CD4-positive, alpha-beta memory T cell (primary cell): ENCODE results near the gene LMTK2. TPM values are rescaled to one million over a fixed set of nuclear protein-coding genes. Genes with fewer than 3 reads are reported as not detected.

Experiments
- CTCF ChIA-PET: fragments of 350-600 bp; sonication (Branson Sonifier 250); formaldehyde crosslinking; loops from one replicate; lab custom pipeline; 2021; ENCODE audit warnings: inconsistent platforms; ENCODE audit not compliant: partially characterized antibody; lab: Charles Lee
- POLR2A ChIA-PET: fragments of 350-600 bp; sonication (Branson Sonifier 250); formaldehyde crosslinking; loops from one replicate; lab custom pipeline; 2021; ENCODE audit not compliant: partially characterized antibody; lab: Charles Lee
- DNase-seq, 5 donors: peaks; one replicate each; pipeline versions ENCODE4 v3.0.0 to v3.0.0-alpha.2; 2020 to 2022; ENCODE audit warnings: mixed read lengths in 1 of 5
- H3K27ac ChIP-seq: one replicate; pipeline ENCODE4 v1.7.0; 2013; ENCODE audit warnings: low read depth, low read length
- H3K27me3 ChIP-seq: 2 replicates; pipeline ENCODE4 v1.7.0; 2013; ENCODE audit warnings: mild to moderate bottlenecking, low read length, moderate library complexity; ENCODE audit not compliant: insufficient read depth
- H3K36me3 ChIP-seq: 2 replicates; pipeline ENCODE4 v1.7.0; 2013; ENCODE audit warnings: mild to moderate bottlenecking, low read length, moderate library complexity; ENCODE audit not compliant: insufficient read depth
- H3K4me1 ChIP-seq: 2 replicates; pipeline ENCODE4 v1.7.0; 2013; ENCODE audit warnings: mild to moderate bottlenecking, low read length, moderate library complexity; ENCODE audit not compliant: insufficient read depth
- H3K4me3 ChIP-seq, 2 donors: one replicate each; pipeline ENCODE4 v1.7.0; 2013; ENCODE audit warnings: low read length in 2 of 2, mild to moderate bottlenecking in 1 of 2
- H3K9me3 ChIP-seq, 2 donors: one replicate each; pipeline ENCODE4 v1.7.0; 2013; ENCODE audit warnings: low read length in 2 of 2, control low read depth in 1 of 2; ENCODE audit not compliant: control insufficient read depth in 1 of 2
- H3K27ac Mint-ChIP-seq, 7 donors: one replicate each; pipeline ENCODE4 v1.8.0; 2020 to 2021; ENCODE audit warnings: mixed read lengths in 7 of 7, mild to moderate bottlenecking in 6 of 7, inconsistent platforms in 3 of 7, moderate library complexity in 3 of 7
- H3K27me3 Mint-ChIP-seq, 2 donors: one replicate each; pipeline ENCODE4 v1.8.0; 2020 to 2021; ENCODE audit warnings: mixed read lengths in 2 of 2
- H3K36me3 Mint-ChIP-seq, 2 donors: one replicate each; pipeline ENCODE4 v1.8.0; 2020 to 2021; ENCODE audit warnings: mixed read lengths in 2 of 2, inconsistent platforms in 1 of 2, mild to moderate bottlenecking in 1 of 2
- H3K4me1 Mint-ChIP-seq, 4 donors: one replicate each; pipeline ENCODE4 v1.8.0; 2020 to 2021; ENCODE audit warnings: mixed read lengths in 4 of 4, mild to moderate bottlenecking in 1 of 4
- H3K4me3 Mint-ChIP-seq, 8 donors: one replicate each; pipeline ENCODE4 v1.8.0; 2020 to 2021; ENCODE audit warnings: mixed read lengths in 8 of 8, mild to moderate bottlenecking in 7 of 8, moderate library complexity in 6 of 8, inconsistent platforms in 3 of 8
- H3K9me3 Mint-ChIP-seq, 8 donors: one replicate each; pipeline ENCODE4 v1.8.0; 2020 to 2021; ENCODE audit warnings: mixed read lengths in 8 of 8, mild to moderate bottlenecking in 5 of 8, inconsistent platforms in 3 of 8, moderate library complexity in 1 of 8
- intact Hi-C: fragments of 100-400 bp; cut with micrococcal nuclease; formaldehyde crosslinking; loops from one replicate; pipeline ENCODE4 v1.15.1; 2023
- polyA plus RNA-seq, 2 donors: library from polyadenylated mRNA; unstranded; fragments of 300-500 nt; fragmentation: Illumina TruSeq; gene quantifications; one replicate each; pipeline ENCODE4 v1.2.3, GENCODE V29; 2021
- total RNA-seq, 2 experiments: library from RNA; stranded (reverse); gene quantifications; one replicate each; pipeline ENCODE4 v1.2.3, GENCODE V29; 2021

The LMTK2 gene
- total and polyA plus RNA-seq, 4 experiments from 2014 or later = 0.76 to 26.6 (median 13.7) TPM

DNA sequence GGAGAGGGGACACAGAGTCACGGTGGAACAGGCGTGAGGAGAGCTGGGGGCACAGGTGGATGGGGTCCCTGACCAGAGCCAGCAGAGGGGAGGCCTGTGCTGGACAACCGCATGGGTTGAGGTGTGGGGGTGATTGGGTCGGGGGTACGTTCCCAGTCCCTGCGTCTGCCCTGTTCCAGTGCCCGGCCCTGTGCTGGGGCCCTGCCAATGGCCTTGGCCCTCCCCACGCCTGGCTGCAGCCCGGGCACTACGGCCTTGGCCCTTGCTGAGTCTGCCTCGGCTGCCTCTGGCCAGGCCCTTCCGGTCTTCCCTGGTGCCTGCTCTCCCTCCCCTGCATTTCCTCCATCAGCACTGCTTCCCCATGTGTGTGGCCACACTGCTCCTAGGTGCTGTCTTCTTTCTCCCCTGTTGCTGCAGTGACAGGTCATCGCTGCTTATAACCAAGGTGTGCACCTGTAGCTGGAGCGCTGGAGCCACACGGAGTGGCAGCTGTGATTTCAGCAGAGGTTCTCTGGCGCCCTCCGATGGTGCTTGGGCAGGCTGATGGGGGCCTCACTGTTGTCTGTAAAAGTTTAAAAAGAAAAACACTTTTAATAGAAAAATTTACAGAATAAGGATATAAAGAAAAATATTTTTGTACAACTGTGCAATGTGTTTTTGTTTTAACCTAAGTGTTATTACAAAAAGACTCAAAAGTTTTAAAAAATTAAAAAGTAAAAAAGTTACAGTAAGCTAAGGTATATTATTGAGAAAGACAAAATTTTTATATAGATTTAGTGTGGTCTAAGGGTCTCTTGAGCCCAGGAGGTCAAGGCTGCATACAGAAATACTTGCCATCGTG, 59.4 kb downstream of the LMTK2 start:
- no peaks in the 10 kb centered on the region for H3K9me3 Mint-ChIP-seq
- H3K27ac Mint-ChIP-seq = peak overlapping the region in 1 of 7 donors; percentile 75
- Histone ChIP-seq H3K4me1 (no peaks in the 10 kb centered on the region), H3K36me3 (no peaks in the 10 kb centered on the region), H3K27me3 (no peaks in the 10 kb centered on the region), H3K4me3 (no peak overlapping the region), H3K27ac (no peak overlapping the region), H3K9me3 (no peaks in the 10 kb centered on the region)
- ChIA-PET CTCF (interaction anchor here (1.2 to 14.2 kb wide), 6 partner anchors 10 to 146 kb away, joined by 3 to 331 read pairs (median 25); partner anchors contain the start of gene LMTK2), POLR2A (no interaction called here)
- no peaks in the 10 kb centered on the region for H3K27me3 Mint-ChIP-seq
- DNase-seq = peak in 4 of 5 donors; percentile 28 to 37 (median 34)
- intact Hi-C loops = loop anchor here (5.0 kb wide), 1 partner anchor 199 kb away; no protein-coding TSS in a partner anchor
- no peak overlapping the region for H3K4me3 Mint-ChIP-seq
- H3K36me3 Mint-ChIP-seq = peaks cover 0 to 10% of the 10 kb centered on the region in 2 donors
- peaks cover 7 to 11% (median 9%) of the 10 kb centered on the region in 4 donors for H3K4me1 Mint-ChIP-seq

DNA sequence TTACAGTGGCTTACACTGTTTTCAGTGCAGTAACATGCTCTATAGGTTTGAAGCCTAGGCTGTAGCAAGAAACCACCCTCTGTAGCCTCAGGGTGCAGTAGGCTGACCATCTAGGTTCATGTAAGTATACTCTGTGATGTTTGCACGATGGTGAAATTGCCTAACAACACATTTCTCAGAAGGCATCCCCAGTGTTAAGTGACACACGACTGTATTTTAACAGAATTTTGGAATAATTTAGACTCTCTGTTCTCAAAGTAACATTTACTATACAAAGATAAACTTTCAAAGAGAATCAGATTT, 60.0 kb downstream of the LMTK2 start:
- H3K9me3 Mint-ChIP-seq = no peaks in the 10 kb centered on the region
- Histone ChIP-seq H3K9me3 (no peaks in the 10 kb centered on the region), H3K27ac (no peak overlapping the region), H3K4me1 (no peaks in the 10 kb centered on the region), H3K36me3 (no peaks in the 10 kb centered on the region), H3K4me3 (no peak overlapping the region), H3K27me3 (no peaks in the 10 kb centered on the region)
- intact Hi-C loops = loop anchor here (5.0 kb wide), 1 partner anchor 199 kb away; no protein-coding TSS in a partner anchor
- no peak for DNase-seq
- H3K36me3 Mint-ChIP-seq = peaks cover 4 to 16% of the 10 kb centered on the region in 2 donors
- no peak overlapping the region for H3K4me3 Mint-ChIP-seq
- CTCF ChIA-PET = interaction anchor here (0.7 to 14.2 kb wide), 7 partner anchors 10 to 146 kb away, joined by 3 to 331 read pairs (median 6); partner anchors contain the start of gene LMTK2
- H3K27me3 Mint-ChIP-seq = no peaks in the 10 kb centered on the region
- H3K4me1 Mint-ChIP-seq = peaks cover 7 to 11% (median 9%) of the 10 kb centered on the region in 4 donors
- POLR2A ChIA-PET = no interaction called here
- no peak overlapping the region for H3K27ac Mint-ChIP-seq

DNA sequence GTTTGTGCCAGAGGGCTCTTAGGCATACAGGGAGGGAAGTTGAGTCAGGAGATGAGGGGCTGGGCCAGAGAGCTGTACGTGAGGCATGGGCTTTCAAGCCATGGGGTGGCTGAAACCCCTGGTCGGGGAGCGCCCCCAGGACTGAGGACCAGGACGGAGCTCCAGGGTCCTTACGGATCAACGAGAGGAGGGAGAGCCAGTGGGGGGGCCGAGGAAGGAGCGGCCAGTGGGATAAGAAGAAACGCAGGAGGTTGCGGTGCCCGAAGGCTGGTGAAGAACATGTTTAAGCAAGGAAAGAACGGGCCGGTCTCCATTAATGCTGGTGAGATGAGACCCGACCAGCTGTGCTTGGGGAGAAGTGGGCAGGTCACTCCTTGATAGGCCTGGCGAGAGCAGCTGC, 61.0 kb downstream of the LMTK2 start:
- ChIA-PET CTCF (interaction anchor here (1.1 to 14.2 kb wide), 13 partner anchors 9 to 165 kb away, joined by 3 to 331 read pairs (median 9); partner anchors contain the start of gene LMTK2), POLR2A (interaction anchor here (1.3 kb wide), 1 partner anchor 145 kb away, joined by 3 read pairs; no protein-coding TSS in a partner anchor)
- Histone ChIP-seq H3K4me1 (no peaks in the 10 kb centered on the region), H3K27ac (no peak overlapping the region), H3K9me3 (no peaks in the 10 kb centered on the region), H3K36me3 (no peaks in the 10 kb centered on the region), H3K27me3 (no peaks in the 10 kb centered on the region), H3K4me3 (no peak overlapping the region)
- Mint-ChIP-seq H3K9me3 (no peaks in the 10 kb centered on the region), H3K4me1 (peaks cover 6 to 11% (median 9%) of the 10 kb centered on the region in 4 donors), H3K27ac (peak overlapping the region in 2 of 7 donors; percentile 18 to 57), H3K36me3 (peaks cover 7 to 21% of the 10 kb centered on the region in 2 donors), H3K27me3 (no peaks in the 10 kb centered on the region), H3K4me3 (no peak overlapping the region)
- DNase-seq = no peak
- intact Hi-C loops = loop anchor here (1.0 to 5.0 kb wide), 3 partner anchors 61 to 200 kb away; partner anchors contain the start of gene LMTK2

DNA sequence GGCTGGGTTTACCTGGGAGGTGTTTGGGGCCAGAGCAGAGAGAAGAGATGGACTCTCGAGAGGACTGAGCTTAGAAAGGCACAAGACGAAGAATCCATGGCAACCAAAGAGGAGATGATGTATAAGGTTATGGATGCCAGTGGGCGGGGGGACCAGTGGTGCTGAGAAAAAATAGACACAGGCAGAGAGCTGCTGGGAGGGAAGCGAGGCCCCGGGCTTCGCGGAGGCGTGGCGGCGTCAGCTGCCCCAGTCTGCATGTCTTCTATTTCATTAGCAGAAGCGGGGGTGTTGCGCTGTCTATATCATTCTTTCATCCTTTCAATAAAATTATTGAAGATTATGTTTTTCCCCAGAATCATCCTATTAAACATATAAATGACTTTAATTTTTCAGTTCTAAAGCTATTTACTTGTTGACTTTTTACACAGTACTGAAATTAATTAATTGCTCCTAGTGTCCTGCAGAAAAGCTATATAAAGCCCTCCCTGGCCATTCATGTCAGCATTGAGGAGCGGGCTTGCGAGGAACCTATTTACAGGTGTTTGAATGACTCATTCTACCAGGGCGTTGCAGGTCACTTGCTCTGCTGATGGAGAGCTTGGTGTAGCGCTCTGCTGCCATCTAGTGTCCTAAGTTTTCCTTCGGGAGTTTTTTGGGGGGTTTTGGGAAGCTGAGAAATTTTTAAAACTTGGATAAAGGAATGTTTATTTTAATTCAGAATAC, 61.7 kb downstream of the LMTK2 start:
- H3K36me3 ChIP-seq = no peaks in the 10 kb centered on the region
- Mint-ChIP-seq H3K4me1 (peaks cover 4 to 11% (median 9%) of the 10 kb centered on the region in 4 donors), H3K27ac (peak overlapping the region in 1 of 7 donors; percentile 57), H3K4me3 (no peak overlapping the region), H3K27me3 (no peaks in the 10 kb centered on the region), H3K9me3 (no peaks in the 10 kb centered on the region), H3K36me3 (peaks cover 7 to 21% of the 10 kb centered on the region in 2 donors)
- H3K4me3 ChIP-seq = no peak overlapping the region
- no peaks in the 10 kb centered on the region for H3K4me1 ChIP-seq
- POLR2A ChIA-PET = interaction anchor here (0.7 to 1.3 kb wide), 2 partner anchors 22 to 146 kb away, joined by 3 to 4 read pairs; no protein-coding TSS in a partner anchor
- H3K27me3 ChIP-seq = no peaks in the 10 kb centered on the region
- H3K9me3 ChIP-seq = no peaks in the 10 kb centered on the region
- intact Hi-C loops = loop anchor here (1.0 to 5.0 kb wide), 3 partner anchors 62 to 201 kb away; partner anchors contain the start of gene LMTK2
- peak; percentile 48 to 72 (median 54) for DNase-seq
- CTCF ChIA-PET = interaction anchor here (0.6 to 14.2 kb wide), 37 partner anchors 9 to 233 kb away, joined by 3 to 331 read pairs (median 6); partner anchors contain the start of genes BAIAP2L1 and LMTK2
- H3K27ac ChIP-seq = no peak overlapping the region

GRCh38 chr7:98168904-98169621, 62.4 kb downstream of the LMTK2 start:
- intact Hi-C loops = loop anchor here (1.0 to 5.0 kb wide), 3 partner anchors 63 to 202 kb away; partner anchors contain the start of gene LMTK2
- no peaks in the 10 kb centered on the region for H3K36me3 ChIP-seq
- H3K9me3 ChIP-seq = no peaks in the 10 kb centered on the region
- Mint-ChIP-seq H3K36me3 (peaks cover 7 to 21% of the 10 kb centered on the region in 2 donors), H3K4me3 (no peak overlapping the region), H3K27me3 (no peaks in the 10 kb centered on the region), H3K4me1 (peaks cover 4 to 11% (median 9%) of the 10 kb centered on the region in 4 donors), H3K27ac (no peak overlapping the region), H3K9me3 (no peaks in the 10 kb centered on the region)
- no peak overlapping the region for H3K4me3 ChIP-seq
- CTCF ChIA-PET = interaction anchor here (0.6 to 14.2 kb wide), 35 partner anchors 10 to 232 kb away, joined by 3 to 331 read pairs (median 7); partner anchors contain the start of genes BAIAP2L1 and LMTK2
- no peaks in the 10 kb centered on the region for H3K27me3 ChIP-seq
- POLR2A ChIA-PET = interaction anchor here (0.7 kb wide), 1 partner anchor 23 kb away, joined by 4 read pairs; no protein-coding TSS in a partner anchor
- H3K27ac ChIP-seq = no peak overlapping the region
- no peak for DNase-seq
- no peaks in the 10 kb centered on the region for H3K4me1 ChIP-seq

DNA sequence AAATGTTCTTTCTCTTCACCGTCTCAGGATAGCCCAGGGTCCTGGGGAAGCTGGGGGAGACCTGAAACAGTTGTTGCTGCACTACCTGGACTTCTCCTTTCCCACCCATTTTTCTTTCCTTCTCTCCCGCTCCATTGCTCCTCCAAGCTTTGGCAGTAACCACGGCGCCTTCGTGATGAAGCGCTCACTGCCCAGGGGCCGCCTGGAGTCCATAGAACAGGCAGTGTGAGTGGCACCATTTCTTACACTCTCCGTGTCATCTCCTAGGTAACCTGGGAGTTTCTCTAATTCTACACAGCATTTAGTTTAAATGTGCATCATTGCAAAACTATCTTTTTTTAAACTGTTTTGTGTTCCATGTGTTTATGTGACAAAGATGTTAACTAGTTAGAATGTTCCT, 64.3 kb downstream of the LMTK2 start:
- H3K9me3 ChIP-seq = no peaks in the 10 kb centered on the region
- H3K36me3 ChIP-seq = peaks cover 8% of the 10 kb centered on the region
- Mint-ChIP-seq H3K9me3 (no peaks in the 10 kb centered on the region), H3K4me3 (no peak overlapping the region), H3K4me1 (peaks cover 2 to 9% (median 7%) of the 10 kb centered on the region in 4 donors), H3K27me3 (no peaks in the 10 kb centered on the region), H3K27ac (peak overlapping the region in 1 of 7 donors; percentile 29), H3K36me3 (peaks cover 14 to 32% of the 10 kb centered on the region in 2 donors)
- H3K4me3 ChIP-seq = no peak overlapping the region
- intact Hi-C loops = no loop called here
- ChIA-PET CTCF (interaction anchor here (0.6 to 14.2 kb wide), 5 partner anchors 36 to 150 kb away, joined by 3 to 331 read pairs (median 19); partner anchors contain the start of gene LMTK2), POLR2A (no interaction called here)
- H3K4me1 ChIP-seq = no peaks in the 10 kb centered on the region
- no peak for DNase-seq
- no peaks in the 10 kb centered on the region for H3K27me3 ChIP-seq
- H3K27ac ChIP-seq = no peak overlapping the region
